ENCODE results near the gene ABCB6.

Gene ABCB6

DNA sequence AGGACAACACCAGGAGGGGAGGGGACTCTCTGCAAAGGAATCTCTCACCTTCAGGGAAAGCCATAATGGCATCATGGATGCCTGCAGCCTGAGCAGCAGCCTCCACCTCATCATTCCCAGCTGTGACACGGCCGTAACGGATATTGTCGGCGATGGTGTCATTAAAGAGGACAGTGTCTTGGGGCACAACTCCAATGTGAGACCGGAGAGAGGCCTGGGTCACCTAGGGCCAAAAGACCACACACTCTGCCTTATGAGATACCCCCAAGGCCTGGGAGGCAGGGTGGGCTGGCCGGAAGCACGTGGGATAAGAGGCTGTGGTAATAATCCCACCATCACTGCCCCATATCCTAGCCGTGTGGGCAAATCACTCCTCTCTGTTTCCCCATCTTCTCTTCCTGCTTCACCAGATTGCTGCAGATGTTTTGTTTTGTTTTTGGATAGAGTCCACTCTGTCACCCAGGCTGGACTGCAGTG lies 7.8 kb downstream of the ABCB6 start (continued):
- TF ChIP-seq, protein P1, sequence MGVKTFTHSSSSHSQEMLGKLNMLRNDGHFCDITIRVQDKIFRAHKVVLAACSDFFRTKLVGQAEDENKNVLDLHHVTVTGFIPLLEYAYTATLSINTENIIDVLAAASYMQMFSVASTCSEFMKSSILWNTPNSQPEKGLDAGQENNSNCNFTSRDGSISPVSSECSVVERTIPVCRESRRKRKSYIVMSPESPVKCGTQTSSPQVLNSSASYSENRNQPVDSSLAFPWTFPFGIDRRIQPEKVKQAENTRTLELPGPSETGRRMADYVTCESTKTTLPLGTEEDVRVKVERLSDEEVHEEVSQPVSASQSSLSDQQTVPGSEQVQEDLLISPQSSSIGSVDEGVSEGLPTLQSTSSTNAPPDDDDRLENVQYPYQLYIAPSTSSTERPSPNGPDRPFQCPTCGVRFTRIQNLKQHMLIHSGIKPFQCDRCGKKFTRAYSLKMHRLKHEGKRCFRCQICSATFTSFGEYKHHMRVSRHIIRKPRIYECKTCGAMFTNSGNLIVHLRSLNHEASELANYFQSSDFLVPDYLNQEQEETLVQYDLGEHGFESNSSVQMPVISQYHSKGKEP (tag by site-specific recombination; IDR thresholded peaks at IDR 0.05): no peak
- TF ChIP-seq ZNF223 (tag by site-specific recombination; IDR thresholded peaks at IDR 0.05) (no peak), ZBTB8A (tag by site-specific recombination; IDR thresholded peaks at IDR 0.05) (no peak), ZNF707 (tag by site-specific recombination; IDR thresholded peaks at IDR 0.05) (no peak), ZNF155 (tag by site-specific recombination; IDR thresholded peaks at IDR 0.05) (no peak), ZNF548 (tag by site-specific recombination; IDR thresholded peaks at IDR 0.05) (no peak), ZNF350 (tag by site-specific recombination; IDR thresholded peaks at IDR 0.05) (no peak), ZNF184 (tag by site-specific recombination; IDR thresholded peaks at IDR 0.05) (no peak), HOXD13 (CRISPR knock-in tag; IDR thresholded peaks at IDR 0.05; ENCODE audit: borderline replicate concordance) (no peak), ZNF510 (tag by site-specific recombination; IDR thresholded peaks at IDR 0.05; ENCODE audit: insufficient replicate concordance) (no peak)
- TF ChIP-seq, protein P2, sequence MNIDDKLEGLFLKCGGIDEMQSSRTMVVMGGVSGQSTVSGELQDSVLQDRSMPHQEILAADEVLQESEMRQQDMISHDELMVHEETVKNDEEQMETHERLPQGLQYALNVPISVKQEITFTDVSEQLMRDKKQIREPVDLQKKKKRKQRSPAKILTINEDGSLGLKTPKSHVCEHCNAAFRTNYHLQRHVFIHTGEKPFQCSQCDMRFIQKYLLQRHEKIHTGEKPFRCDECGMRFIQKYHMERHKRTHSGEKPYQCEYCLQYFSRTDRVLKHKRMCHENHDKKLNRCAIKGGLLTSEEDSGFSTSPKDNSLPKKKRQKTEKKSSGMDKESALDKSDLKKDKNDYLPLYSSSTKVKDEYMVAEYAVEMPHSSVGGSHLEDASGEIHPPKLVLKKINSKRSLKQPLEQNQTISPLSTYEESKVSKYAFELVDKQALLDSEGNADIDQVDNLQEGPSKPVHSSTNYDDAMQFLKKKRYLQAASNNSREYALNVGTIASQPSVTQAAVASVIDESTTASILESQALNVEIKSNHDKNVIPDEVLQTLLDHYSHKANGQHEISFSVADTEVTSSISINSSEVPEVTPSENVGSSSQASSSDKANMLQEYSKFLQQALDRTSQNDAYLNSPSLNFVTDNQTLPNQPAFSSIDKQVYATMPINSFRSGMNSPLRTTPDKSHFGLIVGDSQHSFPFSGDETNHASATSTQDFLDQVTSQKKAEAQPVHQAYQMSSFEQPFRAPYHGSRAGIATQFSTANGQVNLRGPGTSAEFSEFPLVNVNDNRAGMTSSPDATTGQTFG (tag by site-specific recombination; IDR thresholded peaks at IDR 0.05; ENCODE audit: borderline replicate concordance): no peak
- TF ChIP-seq, protein P3, sequence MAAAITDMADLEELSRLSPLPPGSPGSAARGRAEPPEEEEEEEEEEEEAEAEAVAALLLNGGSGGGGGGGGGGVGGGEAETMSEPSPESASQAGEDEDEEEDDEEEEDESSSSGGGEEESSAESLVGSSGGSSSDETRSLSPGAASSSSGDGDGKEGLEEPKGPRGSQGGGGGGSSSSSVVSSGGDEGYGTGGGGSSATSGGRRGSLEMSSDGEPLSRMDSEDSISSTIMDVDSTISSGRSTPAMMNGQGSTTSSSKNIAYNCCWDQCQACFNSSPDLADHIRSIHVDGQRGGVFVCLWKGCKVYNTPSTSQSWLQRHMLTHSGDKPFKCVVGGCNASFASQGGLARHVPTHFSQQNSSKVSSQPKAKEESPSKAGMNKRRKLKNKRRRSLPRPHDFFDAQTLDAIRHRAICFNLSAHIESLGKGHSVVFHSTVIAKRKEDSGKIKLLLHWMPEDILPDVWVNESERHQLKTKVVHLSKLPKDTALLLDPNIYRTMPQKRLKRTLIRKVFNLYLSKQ (tag by site-specific recombination; IDR thresholded peaks at IDR 0.05; ENCODE audit: borderline replicate concordance): no peak

DNA sequence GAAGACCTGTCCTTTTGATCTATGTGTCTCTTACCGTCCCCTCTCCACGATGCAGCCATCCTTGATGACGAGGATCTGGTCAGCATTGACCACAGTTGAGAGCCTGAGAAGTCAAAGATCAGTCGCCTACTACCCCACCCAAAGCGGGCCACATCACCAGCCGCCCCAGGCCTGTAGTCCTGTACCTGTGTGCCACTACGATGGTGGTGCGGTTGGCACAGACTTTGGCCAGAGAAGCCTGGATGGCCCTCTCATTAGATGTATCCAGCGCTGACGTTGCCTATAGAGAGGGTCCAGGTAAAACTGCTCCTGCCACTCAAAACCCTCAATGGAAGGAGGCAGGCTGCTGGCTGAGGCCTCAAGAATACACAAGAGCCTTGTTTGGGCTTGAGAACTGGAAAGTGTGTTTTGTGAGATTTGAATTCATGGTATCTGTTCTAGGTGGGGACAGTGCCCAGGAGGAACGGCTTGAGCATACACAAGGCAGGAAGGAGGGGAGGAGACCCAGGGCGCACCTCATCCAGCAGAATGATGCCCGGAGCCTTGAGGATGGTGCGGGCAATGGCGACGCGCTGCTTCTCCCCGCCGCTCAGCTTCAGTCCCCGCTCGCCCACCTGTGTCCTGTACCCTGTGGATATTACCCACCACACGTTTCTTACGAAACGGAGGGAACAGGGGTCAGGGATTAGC lies 8.4 kb downstream of the ABCB6 start:
- no peak overlapping the region for H3K4me3 ChIP-seq (ENCODE audit: low read depth, low read length)
- peaks cover 8% of the 10 kb centered on the region for H3K4me1 ChIP-seq (ENCODE audit: control insufficient read depth, insufficient read depth, low read length)
- peaks cover 12 to 76% of the 10 kb centered on the region in 2 experiments; a peak in 2 of 3 replicates for H3K36me3 ChIP-seq (ENCODE audit: control insufficient read depth in 2 of 2, insufficient read depth in 1 of 2, low read length in 2 of 2)
- POLR2A ChIA-PET: no interaction called here
- no peaks in the 10 kb centered on the region for H3K9me3 ChIP-seq (ENCODE audit: control insufficient read depth, insufficient read depth, low read depth, low read length)
- TF ChIP-seq, protein P4, sequence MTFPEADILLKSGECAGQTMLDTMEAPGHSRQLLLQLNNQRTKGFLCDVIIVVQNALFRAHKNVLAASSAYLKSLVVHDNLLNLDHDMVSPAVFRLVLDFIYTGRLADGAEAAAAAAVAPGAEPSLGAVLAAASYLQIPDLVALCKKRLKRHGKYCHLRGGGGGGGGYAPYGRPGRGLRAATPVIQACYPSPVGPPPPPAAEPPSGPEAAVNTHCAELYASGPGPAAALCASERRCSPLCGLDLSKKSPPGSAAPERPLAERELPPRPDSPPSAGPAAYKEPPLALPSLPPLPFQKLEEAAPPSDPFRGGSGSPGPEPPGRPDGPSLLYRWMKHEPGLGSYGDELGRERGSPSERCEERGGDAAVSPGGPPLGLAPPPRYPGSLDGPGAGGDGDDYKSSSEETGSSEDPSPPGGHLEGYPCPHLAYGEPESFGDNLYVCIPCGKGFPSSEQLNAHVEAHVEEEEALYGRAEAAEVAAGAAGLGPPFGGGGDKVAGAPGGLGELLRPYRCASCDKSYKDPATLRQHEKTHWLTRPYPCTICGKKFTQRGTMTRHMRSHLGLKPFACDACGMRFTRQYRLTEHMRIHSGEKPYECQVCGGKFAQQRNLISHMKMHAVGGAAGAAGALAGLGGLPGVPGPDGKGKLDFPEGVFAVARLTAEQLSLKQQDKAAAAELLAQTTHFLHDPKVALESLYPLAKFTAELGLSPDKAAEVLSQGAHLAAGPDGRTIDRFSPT (tag by site-specific recombination; IDR thresholded peaks at IDR 0.05): no peak
- TF ChIP-seq ZNF629 (tag by site-specific recombination; IDR thresholded peaks at IDR 0.05): no peak
- no peak for TF ChIP-seq ZNF560 (tag by site-specific recombination; IDR thresholded peaks at IDR 0.05; ENCODE audit: borderline replicate concordance)
- TF ChIP-seq ZNF155 (tag by site-specific recombination; IDR thresholded peaks at IDR 0.05): no peak
- no peak for TF ChIP-seq ZNF776 (tag by site-specific recombination; IDR thresholded peaks at IDR 0.05; ENCODE audit: borderline replicate concordance)
- TF ChIP-seq, protein P5, sequence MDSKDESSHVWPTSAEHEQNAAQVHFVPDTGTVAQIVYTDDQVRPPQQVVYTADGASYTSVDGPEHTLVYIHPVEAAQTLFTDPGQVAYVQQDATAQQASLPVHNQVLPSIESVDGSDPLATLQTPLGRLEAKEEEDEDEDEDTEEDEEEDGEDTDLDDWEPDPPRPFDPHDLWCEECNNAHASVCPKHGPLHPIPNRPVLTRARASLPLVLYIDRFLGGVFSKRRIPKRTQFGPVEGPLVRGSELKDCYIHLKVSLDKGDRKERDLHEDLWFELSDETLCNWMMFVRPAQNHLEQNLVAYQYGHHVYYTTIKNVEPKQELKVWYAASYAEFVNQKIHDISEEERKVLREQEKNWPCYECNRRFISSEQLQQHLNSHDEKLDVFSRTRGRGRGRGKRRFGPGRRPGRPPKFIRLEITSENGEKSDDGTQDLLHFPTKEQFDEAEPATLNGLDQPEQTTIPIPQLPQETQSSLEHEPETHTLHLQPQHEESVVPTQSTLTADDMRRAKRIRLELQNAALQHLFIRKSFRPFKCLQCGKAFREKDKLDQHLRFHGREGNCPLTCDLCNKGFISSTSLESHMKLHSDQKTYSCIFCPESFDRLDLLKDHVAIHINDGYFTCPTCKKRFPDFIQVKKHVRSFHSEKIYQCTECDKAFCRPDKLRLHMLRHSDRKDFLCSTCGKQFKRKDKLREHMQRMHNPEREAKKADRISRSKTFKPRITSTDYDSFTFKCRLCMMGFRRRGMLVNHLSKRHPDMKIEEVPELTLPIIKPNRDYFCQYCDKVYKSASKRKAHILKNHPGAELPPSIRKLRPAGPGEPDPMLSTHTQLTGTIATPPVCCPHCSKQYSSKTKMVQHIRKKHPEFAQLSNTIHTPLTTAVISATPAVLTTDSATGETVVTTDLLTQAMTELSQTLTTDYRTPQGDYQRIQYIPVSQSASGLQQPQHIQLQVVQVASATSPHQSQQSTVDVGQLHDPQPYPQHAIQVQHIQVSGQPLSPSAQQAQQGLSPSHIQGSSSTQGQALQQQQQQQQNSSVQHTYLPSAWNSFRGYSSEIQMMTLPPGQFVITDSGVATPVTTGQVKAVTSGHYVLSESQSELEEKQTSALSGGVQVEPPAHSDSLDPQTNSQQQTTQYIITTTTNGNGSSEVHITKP (tag by site-specific recombination; IDR thresholded peaks at IDR 0.05): no peak
- no peak for TF ChIP-seq ZNF658 (tag by site-specific recombination; IDR thresholded peaks at IDR 0.05)
- no peak for TF ChIP-seq ZNF837 (tag by site-specific recombination; IDR thresholded peaks at IDR 0.05)
- no peak for TF ChIP-seq ZNF660 (tag by site-specific recombination; IDR thresholded peaks at IDR 0.05)
- no peak for TF ChIP-seq GLI2 (tag by site-specific recombination; IDR thresholded peaks at IDR 0.05; ENCODE audit: borderline replicate concordance, low read depth)
- no peak for TF ChIP-seq ZNF510 (tag by site-specific recombination; IDR thresholded peaks at IDR 0.05; ENCODE audit: insufficient replicate concordance)
- H3K27ac ChIP-seq (ENCODE audit: extremely low read depth, low read depth, low read length): no peak overlapping the region
- CTCF ChIA-PET: interaction anchor here (3.2 kb wide), 1 partner anchor 39 kb away, joined by 8 read pairs; no protein-coding TSS in a partner anchor
